H1 (cell line): ENCODE measurements around the gene TMEM212. TPM values are rescaled to one million over a fixed set of nuclear protein-coding genes. Genes with fewer than 3 reads are reported as not detected.
A peak's percentile ranks its signal among the peaks of the same experiment; 100 is the strongest.

ENCODE experiments used
- CTCF ChIA-PET: fragments of 300-600 bp; sonication (Branson Sonifier 250); formaldehyde crosslinking; loops from one replicate; lab custom pipeline; 2021; ENCODE audit not compliant: partially characterized antibody; lab: Charles Lee
- POLR2A ChIA-PET: fragments of 300-600 bp; sonication (Branson Sonifier 250); formaldehyde crosslinking; loops from one replicate; lab custom pipeline; 2021; ENCODE audit warnings: inconsistent platforms; ENCODE audit not compliant: partially characterized antibody; lab: Charles Lee
- DNase-seq, 2 experiments: peaks; one replicate each; pipeline versions ENCODE4 v3.0.0 to v3.0.0-alpha.2; 2010 to 2022; ENCODE audit warnings: low spot score in 2 of 2, low read depth in 1 of 2, mixed read lengths in 1 of 2
- FAIRE-seq: peaks from 2 replicates; lab custom pipeline; 2011; peaks lifted over from hg19 to GRCh38; lab: Jason Lieb, UNC
- H2AFZ ChIP-seq: 2 replicates; pipeline ENCODE4 v1.8.1; 2012; ENCODE audit warnings: low read length, inconsistent platforms
- H2AK5ac ChIP-seq: 2 replicates; pipeline ENCODE4 v1.6.1; 2013; ENCODE audit warnings: low read depth, low read length
- H2BK120ac ChIP-seq: replicated peaks from 2 replicates; pipeline ENCODE3; 2013; ENCODE audit warnings: low read depth, low read length, inconsistent platforms
- H2BK12ac ChIP-seq: 2 replicates; pipeline ENCODE4 v1.6.1; 2013; ENCODE audit warnings: low read depth, low read length
- H2BK15ac ChIP-seq: 2 replicates; pipeline ENCODE4 v1.6.1; 2013; ENCODE audit warnings: low read length
- H2BK20ac ChIP-seq: 2 replicates; pipeline ENCODE4 v1.6.1; 2013; ENCODE audit warnings: low read length
- H2BK5ac ChIP-seq: 2 replicates; pipeline ENCODE4 v1.6.1; 2013; ENCODE audit warnings: low read depth, low read length
- H3K14ac ChIP-seq: 2 replicates; pipeline ENCODE4 v1.6.1; 2013; ENCODE audit warnings: inconsistent platforms; ENCODE audit not compliant: insufficient read length
- H3K18ac ChIP-seq: 2 replicates; pipeline ENCODE4 v1.6.1; 2013; ENCODE audit warnings: low read length; ENCODE audit errors: extremely low read depth
- H3K23ac ChIP-seq: 2 replicates; pipeline ENCODE4 v1.6.1; 2013; ENCODE audit warnings: inconsistent platforms; ENCODE audit not compliant: insufficient read length
- H3K23me2 ChIP-seq: 2 replicates; pipeline ENCODE4 v1.6.1; 2013; ENCODE audit warnings: low read depth, low read length
- H3K27ac ChIP-seq: 2 replicates; pipeline ENCODE4 v1.6.1; 2011; ENCODE audit warnings: low read depth, low read length, inconsistent platforms
- H3K27me3 ChIP-seq, 4 experiments: replicated peaks in 1 of 4; 1 replicate in 1 of 4; 2 replicates in 3 of 4; pipeline versions ENCODE4 v1.6.1 to v1.8.1; 2011 to 2013; ENCODE audit warnings: low read length in 3 of 4, mild to moderate bottlenecking in 3 of 4, inconsistent platforms in 2 of 4, mixed read lengths in 2 of 4, moderate library complexity in 1 of 4; ENCODE audit not compliant: control insufficient read depth in 3 of 4, insufficient read depth in 3 of 4; ENCODE audit errors: extremely low read depth in 1 of 4
- H3K36me3 ChIP-seq, 4 experiments: 2 replicates each; pipeline versions ENCODE4 v1.6.1 to v1.8.1; 2011 to 2013; ENCODE audit warnings: mild to moderate bottlenecking in 4 of 4, low read length in 3 of 4, moderate library complexity in 2 of 4, control low read depth in 1 of 4, inconsistent platforms in 1 of 4; ENCODE audit not compliant: insufficient read depth in 4 of 4, control insufficient read depth in 2 of 4
- H3K4ac ChIP-seq: replicated peaks from 2 replicates; pipeline ENCODE3; 2013; ENCODE audit warnings: low read length, low read depth, mixed read lengths, inconsistent platforms; ENCODE audit not compliant: insufficient read length
- H3K4me1 ChIP-seq, 4 experiments: replicated peaks in 1 of 4; 1 replicate in 1 of 4; 2 replicates in 3 of 4; pipeline versions ENCODE4 v1.6.1 to v1.8.1; 2011 to 2013; ENCODE audit warnings: low read length in 3 of 4, inconsistent platforms in 2 of 4, mixed read lengths in 1 of 4; ENCODE audit not compliant: insufficient read depth in 4 of 4, control insufficient read depth in 3 of 4
- H3K4me2 ChIP-seq, 2 experiments: 2 replicates each; pipeline versions ENCODE4 v1.6.1 to v1.8.1; 2011 to 2013; ENCODE audit warnings: low read depth in 2 of 2, low read length in 2 of 2, control low read depth in 1 of 2, inconsistent platforms in 1 of 2, mild to moderate bottlenecking in 1 of 2; ENCODE audit not compliant: insufficient read depth in 1 of 2
- H3K4me3 ChIP-seq, 4 experiments: fragments of 200-600, 300-600 bp in 1 of 4; sonication (generic), shearing (Covaris generic), sonication (Bioruptor Twin) in 1 of 4; 2 replicates each; pipeline versions ENCODE4 v1.5.1 to v1.8.1; 2011 to 2016; ENCODE audit warnings: low read length in 4 of 4, low read depth in 3 of 4, control low read depth in 2 of 4, inconsistent platforms in 2 of 4, mild to moderate bottlenecking in 2 of 4, mixed read lengths in 1 of 4, moderate library complexity in 1 of 4; ENCODE audit not compliant: insufficient read depth in 2 of 4; ENCODE audit errors: extremely low read depth in 1 of 4
- H3K56ac ChIP-seq: replicated peaks from 2 replicates; pipeline ENCODE3; 2013; ENCODE audit warnings: low read depth, mild to moderate bottlenecking, mixed read lengths, low read length, inconsistent platforms; ENCODE audit not compliant: insufficient read length
- H3K79me1 ChIP-seq: 2 replicates; pipeline ENCODE4 v1.6.1; 2013; ENCODE audit warnings: low read depth, low read length, control low read depth
- H3K79me2 ChIP-seq, 2 experiments: 2 replicates each; pipeline versions ENCODE4 v1.6.1 to v1.8.1; 2012 to 2013; ENCODE audit warnings: low read length in 2 of 2, mild to moderate bottlenecking in 2 of 2, inconsistent platforms in 1 of 2; ENCODE audit not compliant: insufficient read depth in 2 of 2, control insufficient read depth in 1 of 2
- H3K9ac ChIP-seq, 4 experiments: replicated peaks in 1 of 4; 1 replicate in 1 of 4; 2 replicates in 3 of 4; pipeline versions ENCODE4 v1.6.1 to v1.8.1; 2011 to 2013; ENCODE audit warnings: low read depth in 3 of 4, low read length in 3 of 4, control low read depth in 2 of 4, mild to moderate bottlenecking in 2 of 4, moderate library complexity in 2 of 4, inconsistent platforms in 1 of 4; ENCODE audit errors: extremely low read depth in 1 of 4
- H3K9me3 ChIP-seq, 2 experiments: 2 replicates each; pipeline versions ENCODE4 v1.6.1 to v1.8.1; 2012 to 2013; ENCODE audit warnings: mild to moderate bottlenecking in 2 of 2, moderate library complexity in 2 of 2, control low read depth in 1 of 2, inconsistent platforms in 1 of 2, low read depth in 1 of 2, low read length in 1 of 2, mixed read lengths in 1 of 2; ENCODE audit not compliant: insufficient read depth in 2 of 2
- H4K20me1 ChIP-seq, 2 experiments: replicated peaks in 1 of 2; 2 replicates each; pipeline versions ENCODE3 to v1.8.1; 2011 to 2013; ENCODE audit warnings: inconsistent platforms in 2 of 2, low read length in 2 of 2, mild to moderate bottlenecking in 1 of 2; ENCODE audit not compliant: insufficient read depth in 2 of 2, control insufficient read depth in 1 of 2
- H4K5ac ChIP-seq: 2 replicates; pipeline ENCODE4 v1.6.1; 2013; ENCODE audit warnings: low read length, low read depth, mixed read lengths, inconsistent platforms; ENCODE audit not compliant: insufficient read length
- H4K8ac ChIP-seq: 2 replicates; pipeline ENCODE4 v1.8.0; 2013; ENCODE audit warnings: mild to moderate bottlenecking, moderate library complexity, low read length, inconsistent platforms; ENCODE audit not compliant: insufficient read depth; ENCODE audit errors: extremely low read depth
- H4K91ac ChIP-seq: replicated peaks from 2 replicates; pipeline ENCODE3; 2013; ENCODE audit warnings: low read length, mixed read lengths, inconsistent platforms; ENCODE audit not compliant: insufficient read length
- BACH1 ChIP-seq: IDR thresholded peaks from 2 replicates; pipeline ENCODE4 v1.6.1; 2012; ENCODE audit warnings: low read length, improper control_type of control experiment
- SIN3A ChIP-seq, 2 experiments: IDR thresholded peaks in 1 of 2; conservative IDR thresholded peaks in 1 of 2; 2 replicates each; pipeline ENCODE4 v1.6.1; 2011 to 2012; ENCODE audit warnings: low read length in 2 of 2, improper control_type of control experiment in 1 of 2, low read depth in 1 of 2, mild to moderate bottlenecking in 1 of 2
- TAF1 ChIP-seq: IDR thresholded peaks from 2 replicates; pipeline ENCODE4 v1.6.1; 2011; ENCODE audit warnings: mild to moderate bottlenecking, low read depth, low read length
- WGBS, 2 experiments: shearing (Covaris generic) in 1 of 2; methylation state at CpG; one replicate each; pipeline versions ENCODE4 v1.1.6 to v1.1.7; 2013 to 2015; ENCODE audit warnings: low lambda C conversion rate in 2 of 2, mixed read lengths in 2 of 2, inconsistent platforms in 1 of 2, low coverage in 1 of 2, missing lambda C conversion rate in 1 of 2; ENCODE audit not compliant: insufficient replicate concordance in 2 of 2, insufficient coverage in 1 of 2, insufficient read length in 1 of 2; ENCODE audit errors: extremely low coverage in 1 of 2, missing lambda C conversion rate in 1 of 2; 5-methylcytosine and 5-hydroxymethylcytosine counted together
- polyA plus RNA-seq, 7 experiments: library from polyadenylated mRNA; depleted of rRNA in 3 of 7; stranded (reverse) in 5 of 7; unstranded in 2 of 7; fragments of >200 nt in 5 of 7; fragments of 200-250 nt in 2 of 7; gene quantifications; 1 replicate in 5 of 7; 2 replicates in 1 of 7; 4 replicates in 1 of 7; pipeline versions ENCODE4 v1.2.1 to v1.2.3, GENCODE V29; 2011 to 2013; ENCODE audit warnings: missing spikeins in 2 of 7, mixed read lengths in 2 of 7
- total RNA-seq: library from RNA; stranded (reverse); fragmentation: NEBNext Ultra II Directional; extraction: Animal tissue kit (Norgen Biotek cat#: 25700); gene quantifications from 2 replicates; pipeline ENCODE4 v1.2.1, GENCODE V29; 2021

Gene TMEM212
- total and polyA plus RNA-seq, 2 of the 8 experiments (the other 6 are each of a cell fraction or from before 2014, with no cell fraction given), result not detected

DNA sequence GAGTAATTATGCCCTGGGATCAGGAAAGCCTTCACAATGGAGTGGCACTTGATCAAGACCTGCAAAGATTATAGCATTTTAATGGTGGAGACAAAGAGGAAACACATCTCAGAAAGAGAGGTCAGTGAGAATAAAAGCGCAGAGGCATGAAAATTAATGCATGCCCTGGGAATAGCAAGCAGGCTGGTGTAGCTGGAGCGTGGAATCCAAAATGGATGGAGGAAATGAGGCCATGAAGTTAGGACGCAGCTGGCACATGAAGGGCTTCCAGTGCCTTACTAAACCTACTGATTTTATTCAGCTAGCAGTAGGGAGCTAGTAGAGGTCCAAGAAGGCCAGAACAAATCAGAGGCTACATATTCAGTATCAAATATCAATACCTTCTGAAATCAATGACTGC is 38.1 kb downstream of the TMEM212 start:
- Histone ChIP-seq H3K79me2 (no peaks in the 10 kb centered on the region), H3K23me2 (no peaks in the 10 kb centered on the region), H2BK12ac (no peak overlapping the region), H2AFZ (0 out of 2 replicates have a peak overlapping the region, but pooled peaks have one; percentile 49), H2AK5ac (no peak overlapping the region), H3K18ac (no peak overlapping the region), H3K9ac (no peak overlapping the region), H2BK15ac (no peak overlapping the region), H3K23ac (no peak overlapping the region), H2BK120ac (no peak overlapping the region), H2BK20ac (no peak overlapping the region), H4K8ac (no peak overlapping the region), H3K27ac (no peak overlapping the region), H3K14ac (no peak overlapping the region), H3K4me1 (peaks cover 0 to 5% (median 2%) of the 10 kb centered on the region in 4 experiments; a peak in 4 of 7 replicates), H3K4ac (no peak overlapping the region), H3K79me1 (no peaks in the 10 kb centered on the region), H4K5ac (no peak overlapping the region), H3K27me3 (peaks cover 0 to 1% (median 0%) of the 10 kb centered on the region in 4 experiments; a peak in 1 of 7 replicates), H3K4me3 (no peak overlapping the region), H3K36me3 (no peaks in the 10 kb centered on the region), H4K20me1 (no peaks in the 10 kb centered on the region), H3K9me3 (no peaks in the 10 kb centered on the region), H3K4me2 (no peak overlapping the region), H3K56ac (no peak overlapping the region), H4K91ac (no peak overlapping the region), H2BK5ac (no peak overlapping the region)
- no peak for DNase-seq
- no peak for FAIRE-seq
- ChIA-PET CTCF (interaction anchor here (0.8 kb wide), 1 partner anchor 13 kb away, joined by 4 read pairs; no protein-coding TSS in a partner anchor), POLR2A (no interaction called here)
- TF ChIP-seq BACH1 (no peak), SIN3A (conservative IDR thresholded peaks at IDR 0.05 in 1 of 2, IDR thresholded peaks at IDR 0.05 in 1 of 2; ENCODE audit: low read depth in 1 of 2, low read length in 2 of 2) (no peak), TAF1 (no peak)
- WGBS, 2 experiments, result 93% methylated on average over 3 of the region's 3 CpGs; no CpG with 5 or more reads in 1 of the 2 experiments
